Type B pancreatic cell (in vitro differentiated cells): ENCODE data around the gene ATP2A3. TPM values are rescaled to one million over a fixed set of nuclear protein-coding genes. Genes with fewer than 3 reads are reported as not detected.

Source experiments
- DNase-seq: peaks from one replicate; pipeline ENCODE4 v3.0.0; 2021; ENCODE audit warnings: mixed read lengths; ENCODE audit not compliant: unreplicated experiment; ENCODE audit errors: extremely low spot score
- H3K27ac Mint-ChIP-seq: 2 replicates; pipeline ENCODE4 v1.8.0; 2021; ENCODE audit warnings: mild to moderate bottlenecking, mixed read lengths
- H3K27me3 Mint-ChIP-seq: 2 replicates; pipeline ENCODE4 v1.8.0; 2021; ENCODE audit warnings: mixed read lengths
- H3K36me3 Mint-ChIP-seq: 2 replicates; pipeline ENCODE4 v1.8.0; 2021; ENCODE audit warnings: mixed read lengths
- H3K4me1 Mint-ChIP-seq: one replicate; pipeline ENCODE4 v1.8.0; 2021; ENCODE audit warnings: mixed read lengths; ENCODE audit not compliant: unreplicated experiment
- H3K4me3 Mint-ChIP-seq: 2 replicates; pipeline ENCODE4 v1.8.0; 2021; ENCODE audit warnings: mild to moderate bottlenecking, mixed read lengths
- H3K9me3 Mint-ChIP-seq: 2 replicates; pipeline ENCODE4 v1.8.0; 2021; ENCODE audit warnings: mixed read lengths
- total RNA-seq: library from RNA; stranded (reverse); gene quantifications from 2 replicates; pipeline ENCODE4 v1.2.1, GENCODE V29; 2021; ENCODE audit warnings: low replicate concordance
- TF ChIP-seq, protein P1 (sequence below): fragments of 200-600 bp; sonication (generic); conservative IDR thresholded peaks from 2 replicates; pipeline ENCODE4 v1.5.0; 2021; ENCODE audit warnings: antibody characterized with exemption, mild to moderate bottlenecking

The ATP2A3 gene
- total RNA-seq, 1 donor from 2014 or later = 33.2 TPM

DNA sequence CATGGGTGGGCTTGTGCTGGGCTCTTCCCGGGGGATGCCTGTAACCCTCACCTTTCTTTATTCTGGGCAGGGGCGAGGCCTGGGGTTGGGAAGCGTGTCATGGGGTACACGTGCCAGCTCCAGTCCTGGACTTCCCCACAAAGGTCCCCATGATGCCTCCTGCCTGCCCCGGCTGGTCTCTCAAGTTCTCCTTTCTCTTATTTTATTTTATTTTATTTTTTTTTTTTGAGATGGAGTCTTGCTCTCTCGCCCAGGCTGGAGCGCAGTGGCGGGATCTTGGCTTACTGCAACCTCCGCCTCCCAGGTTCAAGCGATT lies 8.6 kb downstream of the ATP2A3 start:
- Mint-ChIP-seq H3K4me1 (peaks cover 20% of the 10 kb centered on the region), H3K36me3 (no peaks in the 10 kb centered on the region)

DNA sequence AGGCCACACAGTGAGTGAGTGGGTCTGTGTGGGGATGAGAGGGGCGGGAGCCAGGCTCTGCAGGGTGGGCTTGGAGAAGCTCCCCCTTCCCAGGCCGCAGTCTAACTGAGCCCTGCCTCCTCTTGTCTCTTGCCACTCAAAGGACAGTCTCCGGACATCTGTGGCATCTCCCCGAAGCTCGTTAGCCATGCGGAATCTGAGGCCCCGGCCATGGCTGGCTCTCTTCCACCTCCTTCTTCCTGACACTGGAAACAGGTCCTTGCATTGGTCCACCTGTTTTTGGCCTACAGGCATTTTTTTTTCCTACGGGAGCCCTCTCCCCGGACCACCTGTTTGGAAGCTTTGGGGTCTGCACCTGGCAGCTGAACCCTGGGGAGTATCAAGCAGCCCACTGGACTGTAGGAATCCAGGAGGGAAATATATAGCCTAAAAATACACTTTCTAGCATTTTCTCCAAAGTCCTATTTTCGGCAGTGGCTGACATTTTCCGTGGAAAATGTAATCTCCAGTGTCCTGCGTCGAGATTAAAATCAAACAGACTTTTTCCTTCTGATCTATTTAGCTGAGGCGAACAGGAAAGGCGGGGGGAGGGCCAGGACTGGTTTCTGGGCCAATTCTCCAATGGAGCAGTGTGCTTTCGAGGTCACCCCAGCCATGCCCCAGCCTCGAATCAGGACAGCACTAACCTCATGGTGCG lies 9.1 kb downstream of the ATP2A3 start:
- Mint-ChIP-seq H3K27me3 (peaks cover 3% of the 10 kb centered on the region), H3K4me1 (peaks cover 15% of the 10 kb centered on the region), H3K9me3 (no peaks in the 10 kb centered on the region)

More for the DNA sequence above, 8.6 kb downstream of the ATP2A3 start:
- DNase-seq = no peak
- TF ChIP-seq, protein P1, sequence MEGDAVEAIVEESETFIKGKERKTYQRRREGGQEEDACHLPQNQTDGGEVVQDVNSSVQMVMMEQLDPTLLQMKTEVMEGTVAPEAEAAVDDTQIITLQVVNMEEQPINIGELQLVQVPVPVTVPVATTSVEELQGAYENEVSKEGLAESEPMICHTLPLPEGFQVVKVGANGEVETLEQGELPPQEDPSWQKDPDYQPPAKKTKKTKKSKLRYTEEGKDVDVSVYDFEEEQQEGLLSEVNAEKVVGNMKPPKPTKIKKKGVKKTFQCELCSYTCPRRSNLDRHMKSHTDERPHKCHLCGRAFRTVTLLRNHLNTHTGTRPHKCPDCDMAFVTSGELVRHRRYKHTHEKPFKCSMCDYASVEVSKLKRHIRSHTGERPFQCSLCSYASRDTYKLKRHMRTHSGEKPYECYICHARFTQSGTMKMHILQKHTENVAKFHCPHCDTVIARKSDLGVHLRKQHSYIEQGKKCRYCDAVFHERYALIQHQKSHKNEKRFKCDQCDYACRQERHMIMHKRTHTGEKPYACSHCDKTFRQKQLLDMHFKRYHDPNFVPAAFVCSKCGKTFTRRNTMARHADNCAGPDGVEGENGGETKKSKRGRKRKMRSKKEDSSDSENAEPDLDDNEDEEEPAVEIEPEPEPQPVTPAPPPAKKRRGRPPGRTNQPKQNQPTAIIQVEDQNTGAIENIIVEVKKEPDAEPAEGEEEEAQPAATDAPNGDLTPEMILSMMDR = no peak
- Mint-ChIP-seq H3K4me3 (no peak overlapping the region), H3K27ac (no peak overlapping the region), H3K9me3 (no peaks in the 10 kb centered on the region), H3K27me3 (peaks cover 7% of the 10 kb centered on the region)

DNA sequence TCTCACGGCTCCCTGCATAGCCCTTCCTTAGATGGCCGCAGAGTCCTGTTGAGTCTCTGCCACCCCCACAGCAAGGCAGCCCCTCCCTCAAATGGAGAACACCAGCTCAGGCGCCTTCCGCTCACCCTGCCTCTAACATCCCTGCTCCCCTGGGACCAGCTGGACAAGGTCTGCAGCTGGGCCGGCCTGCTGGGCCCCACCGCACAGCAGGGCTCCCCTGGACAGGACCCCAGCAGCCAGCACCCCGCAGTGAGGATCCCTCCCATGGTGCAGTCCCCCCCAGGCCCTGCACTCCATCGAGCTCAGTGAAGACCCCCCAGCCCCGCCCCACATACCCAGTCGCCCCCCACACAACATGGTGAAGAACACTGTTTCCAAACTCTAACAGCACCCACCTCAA lies 10.2 kb downstream of the ATP2A3 start:
- H3K27ac Mint-ChIP-seq = no peak overlapping the region
- H3K36me3 Mint-ChIP-seq = no peaks in the 10 kb centered on the region
- no peaks in the 10 kb centered on the region for H3K9me3 Mint-ChIP-seq
- TF ChIP-seq, protein P1 = no peak
- peaks cover 12% of the 10 kb centered on the region for H3K4me1 Mint-ChIP-seq
- no peak for DNase-seq
- H3K27me3 Mint-ChIP-seq = peaks cover 3% of the 10 kb centered on the region
- no peak overlapping the region for H3K4me3 Mint-ChIP-seq

More for the DNA sequence above, 9.1 kb downstream of the ATP2A3 start:
- Mint-ChIP-seq H3K27ac (no peak overlapping the region), H3K4me3 (no peak overlapping the region), H3K36me3 (no peaks in the 10 kb centered on the region)
- DNase-seq = no peak
- TF ChIP-seq, protein P1 = no peak

DNA sequence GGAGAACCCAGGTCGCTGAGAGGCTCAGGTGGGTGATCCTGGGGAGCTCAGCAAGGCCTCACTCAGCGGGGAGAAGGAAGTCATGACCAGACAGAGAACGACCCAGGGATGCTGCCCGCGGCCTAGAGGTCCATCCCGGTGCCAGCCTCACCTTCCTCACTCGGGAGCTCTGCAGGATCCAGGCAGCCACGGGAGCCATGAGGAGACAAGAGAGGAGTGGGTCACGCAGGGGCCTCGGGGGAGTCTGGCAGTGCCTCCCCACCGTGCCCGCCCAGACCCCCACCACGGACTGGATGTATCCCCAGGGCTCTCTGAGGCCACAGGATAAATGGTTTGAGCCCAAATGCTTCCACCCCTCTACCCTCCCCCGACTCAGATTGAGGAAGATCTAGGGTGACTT lies 10.7 kb downstream of the ATP2A3 start:
- no peaks in the 10 kb centered on the region for H3K36me3 Mint-ChIP-seq
- no peak overlapping the region for H3K4me3 Mint-ChIP-seq
- H3K4me1 Mint-ChIP-seq = peaks cover 10% of the 10 kb centered on the region
- H3K9me3 Mint-ChIP-seq = no peaks in the 10 kb centered on the region
- no peak for DNase-seq
- no peak overlapping the region for H3K27ac Mint-ChIP-seq
- H3K27me3 Mint-ChIP-seq = peaks cover 3% of the 10 kb centered on the region
- TF ChIP-seq, protein P1 = no peak

DNA sequence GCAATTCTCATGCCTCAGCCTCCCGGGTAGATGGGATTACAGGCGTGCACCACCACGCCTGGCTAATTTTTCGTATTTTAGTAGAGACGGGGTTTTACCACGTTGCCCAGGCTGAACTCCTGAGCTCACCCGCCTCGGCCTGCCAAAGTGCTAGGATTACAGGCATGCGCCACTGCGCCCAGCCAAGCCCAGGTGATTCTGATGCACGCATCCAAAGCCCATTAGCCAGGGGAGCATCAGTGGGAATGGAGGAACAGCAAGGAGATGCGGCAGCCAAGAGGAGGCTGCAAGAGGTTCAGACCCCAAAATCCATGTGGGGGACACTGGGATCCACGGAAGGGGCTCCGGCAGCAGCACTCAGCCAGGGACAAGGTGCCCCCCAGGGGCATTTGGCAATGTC lies 12.1 kb downstream of the ATP2A3 start:
- Mint-ChIP-seq H3K9me3 (no peaks in the 10 kb centered on the region), H3K4me3 (no peak overlapping the region), H3K27me3 (peaks cover 3% of the 10 kb centered on the region), H3K4me1 (peaks cover 10% of the 10 kb centered on the region), H3K36me3 (no peaks in the 10 kb centered on the region), H3K27ac (no peak overlapping the region)
- DNase-seq = no peak
- TF ChIP-seq, protein P1 = no peak
